Mesenchymal stem cell (in vitro differentiated cells and primary cell): ENCODE data around the gene TMEM267.

ENCODE experiments used
- DNase-seq: peaks from one replicate; pipeline ENCODE4 v3.0.0-alpha.2; 2013
- H2AFZ ChIP-seq: one replicate; pipeline ENCODE4 v1.6.1; 2013; ENCODE audit warnings: low read depth, mild to moderate bottlenecking, control low read depth, inconsistent platforms, low read length, moderate library complexity
- H2AK5ac ChIP-seq: 2 replicates; pipeline ENCODE4 v1.6.1; 2013; ENCODE audit warnings: low read length, moderate library complexity, mild to moderate bottlenecking, inconsistent platforms; ENCODE audit not compliant: severe bottlenecking
- H2BK120ac ChIP-seq: one replicate; pipeline ENCODE4 v1.6.1; 2013; ENCODE audit warnings: low read depth, mild to moderate bottlenecking, inconsistent platforms, low read length, moderate library complexity
- H2BK12ac ChIP-seq, 2 experiments: one replicate each; pipeline ENCODE4 v1.6.1; 2013; ENCODE audit warnings: inconsistent platforms in 2 of 2, low read length in 2 of 2, mild to moderate bottlenecking in 2 of 2, moderate library complexity in 2 of 2, control low read depth in 1 of 2
- H2BK15ac ChIP-seq: one replicate; pipeline ENCODE4 v1.6.1; 2013; ENCODE audit warnings: mild to moderate bottlenecking, low read depth, inconsistent platforms; ENCODE audit not compliant: poor library complexity, severe bottlenecking
- H2BK5ac ChIP-seq: 2 replicates; pipeline ENCODE4 v1.6.1; 2013; ENCODE audit warnings: low read depth, mild to moderate bottlenecking, low read length, control low read depth, inconsistent platforms; ENCODE audit not compliant: poor library complexity, severe bottlenecking
- H3K14ac ChIP-seq, 2 experiments: one replicate each; pipeline ENCODE4 v1.6.1; 2013; ENCODE audit warnings: inconsistent platforms in 2 of 2, low read length in 2 of 2, control low read depth in 1 of 2, mild to moderate bottlenecking in 1 of 2, moderate library complexity in 1 of 2
- H3K18ac ChIP-seq, 2 experiments: one replicate each; pipeline ENCODE4 v1.6.1; 2013; ENCODE audit warnings: inconsistent platforms in 2 of 2, low read length in 2 of 2, control low read depth in 1 of 2, low read depth in 1 of 2, mild to moderate bottlenecking in 1 of 2
- H3K23ac ChIP-seq, 2 experiments: one replicate each; pipeline ENCODE4 v1.6.1; 2013; ENCODE audit warnings: inconsistent platforms in 2 of 2, low read length in 2 of 2, mild to moderate bottlenecking in 2 of 2, moderate library complexity in 2 of 2, control low read depth in 1 of 2
- H3K27ac ChIP-seq: 2 replicates; pipeline ENCODE4 v1.5.1; 2013; ENCODE audit warnings: mild to moderate bottlenecking, moderate library complexity, low read length, control low read depth, inconsistent platforms; ENCODE audit not compliant: poor library complexity, severe bottlenecking
- H3K27me3 ChIP-seq, 2 experiments: 2 replicates each; pipeline versions ENCODE4 v1.6.1 to v1.7.0; 2013; ENCODE audit warnings: low read length in 2 of 2, mild to moderate bottlenecking in 2 of 2, moderate library complexity in 2 of 2, control low read depth in 1 of 2, inconsistent platforms in 1 of 2; ENCODE audit not compliant: control insufficient read depth in 1 of 2, insufficient read depth in 1 of 2
- H3K36me3 ChIP-seq, 2 experiments: 2 replicates each; pipeline versions ENCODE4 v1.6.1 to v1.7.0; 2013; ENCODE audit warnings: low read length in 2 of 2, control low read depth in 1 of 2, inconsistent platforms in 1 of 2, low read depth in 1 of 2, mild to moderate bottlenecking in 1 of 2; ENCODE audit not compliant: insufficient read depth in 2 of 2, control insufficient read depth in 1 of 2
- H3K4ac ChIP-seq, 2 experiments: one replicate each; pipeline ENCODE4 v1.6.1; 2013; ENCODE audit warnings: inconsistent platforms in 2 of 2, low read length in 2 of 2, mild to moderate bottlenecking in 2 of 2, moderate library complexity in 2 of 2, control low read depth in 1 of 2, low read depth in 1 of 2
- H3K4me1 ChIP-seq: 2 replicates; pipeline ENCODE4 v1.6.1; 2013; ENCODE audit warnings: low read depth, low read length, control low read depth; ENCODE audit not compliant: control insufficient read depth, insufficient read depth
- H3K4me2 ChIP-seq: 2 replicates; pipeline ENCODE4 v1.6.1; 2013; ENCODE audit warnings: low read length, mild to moderate bottlenecking, inconsistent platforms; ENCODE audit not compliant: poor library complexity, severe bottlenecking
- H3K4me3 ChIP-seq, 2 experiments: 2 replicates each; pipeline versions ENCODE4 v1.5.1 to v1.7.0; 2013; ENCODE audit warnings: low read length in 2 of 2, mild to moderate bottlenecking in 2 of 2, control low read depth in 1 of 2, low read depth in 1 of 2; ENCODE audit not compliant: insufficient read depth in 1 of 2
- H3K79me1 ChIP-seq: replicated peaks from 2 replicates; pipeline ENCODE4 v1.6.1; 2013; ENCODE audit warnings: mild to moderate bottlenecking, control low read depth, low read length, inconsistent platforms; ENCODE audit not compliant: poor library complexity, severe bottlenecking
- H3K9ac ChIP-seq: 2 replicates; pipeline ENCODE4 v1.7.0; 2013; ENCODE audit warnings: mild to moderate bottlenecking, low read length, moderate library complexity
- H3K9me3 ChIP-seq: 2 replicates; pipeline ENCODE4 v1.7.0; 2013; ENCODE audit warnings: mild to moderate bottlenecking, low read length; ENCODE audit not compliant: control insufficient read depth
- H4K8ac ChIP-seq: one replicate; pipeline ENCODE4 v1.6.1; 2013; ENCODE audit warnings: inconsistent platforms, mild to moderate bottlenecking, low read length, moderate library complexity
- H4K91ac ChIP-seq: one replicate; pipeline ENCODE4 v1.6.1; 2013; ENCODE audit warnings: mild to moderate bottlenecking, low read length, inconsistent platforms
- WGBS: methylation state at CpG from one replicate; pipeline ENCODE4 v1.1.7; 2013; ENCODE audit warnings: mixed read lengths; 5-methylcytosine and 5-hydroxymethylcytosine counted together

The TMEM267 gene

GRCh38 chr5:43515678-43516048 is 32.0 kb upstream of the TMEM267 start:
- no peak overlapping the region for H3K23ac ChIP-seq
- 57% methylated on average over 1 of the region's 1 CpG for WGBS

GRCh38 chr5:43514816-43515677 is 31.4 kb upstream of the TMEM267 start, which contains the start of gene C5orf34:
Gene C5orf34 (minus strand): TSS chr5:43515148. CDS start chr5:43509339, 5,809 bp downstream.
- peak within 1 kb of the TSS; percentile 23 for H2AFZ ChIP-seq
- H4K91ac ChIP-seq = no peak within 1 kb of the TSS
- H3K14ac ChIP-seq = peak within 1 kb of the TSS in 1 of 2 experiments; percentile 58
- H4K8ac ChIP-seq = peak within 1 kb of the TSS; percentile 27
- no peaks in the 10 kb centered on the region for H3K36me3 ChIP-seq
- H3K79me1 ChIP-seq = peaks cover 7% of the 10 kb centered on the region
- no peak within 1 kb of the TSS for H2BK15ac ChIP-seq
- no peak within 1 kb of the TSS for H2BK12ac ChIP-seq
- peak within 1 kb of the TSS; percentile 83 for H2BK5ac ChIP-seq
- H3K4me2 ChIP-seq = peak within 1 kb of the TSS; percentile 97
- peak within 1 kb of the TSS; percentile 99 for H3K9ac ChIP-seq
- H3K4me1 ChIP-seq = no peaks in the 10 kb centered on the region
- H3K27me3 ChIP-seq = no peaks in the 10 kb centered on the region
- peak within 1 kb of the TSS; percentile 19 for H2BK120ac ChIP-seq
- no peak within 1 kb of the TSS for H3K23ac ChIP-seq
- H3K18ac ChIP-seq = peak within 1 kb of the TSS in 1 of 2 experiments; percentile 84
- under 1% methylated on average over 31 of the region's 35 CpGs for WGBS
- peak within 1 kb of the TSS; percentile 93 for H3K27ac ChIP-seq
- H3K9me3 ChIP-seq = no peaks in the 10 kb centered on the region
- H2AK5ac ChIP-seq = peak within 1 kb of the TSS; percentile 87
- peak; percentile 96 for DNase-seq
- peak within 1 kb of the TSS; percentile 65 to 92 for H3K4me3 ChIP-seq
- peak within 1 kb of the TSS in 1 of 2 experiments; percentile 43 for H3K4ac ChIP-seq

More at GRCh38 chr5:43515678-43516048, 32.0 kb upstream of the TMEM267 start:
- no peak overlapping the region for H2BK12ac ChIP-seq
- H4K8ac ChIP-seq = no peak overlapping the region
- no peak overlapping the region for H2AK5ac ChIP-seq
- H3K4ac ChIP-seq = peak overlapping the region in 1 of 2 experiments; percentile 43
- H2BK5ac ChIP-seq = no peak overlapping the region
- no peak overlapping the region for H3K14ac ChIP-seq
- no peaks in the 10 kb centered on the region for H3K36me3 ChIP-seq
- H3K4me1 ChIP-seq = no peaks in the 10 kb centered on the region
- no peak overlapping the region for H3K27ac ChIP-seq
- H4K91ac ChIP-seq = no peak overlapping the region
- DNase-seq = no peak
- H3K27me3 ChIP-seq = no peaks in the 10 kb centered on the region
- H3K18ac ChIP-seq = peak overlapping the region in 1 of 2 experiments; percentile 7
- H2BK120ac ChIP-seq = no peak overlapping the region
- peak overlapping the region; percentile 4 for H3K4me2 ChIP-seq
- no peaks in the 10 kb centered on the region for H3K9me3 ChIP-seq
- no peak overlapping the region for H2AFZ ChIP-seq
- H2BK15ac ChIP-seq = no peak overlapping the region
- H3K79me1 ChIP-seq = peaks cover 7% of the 10 kb centered on the region
- peak overlapping the region in 1 of 2 experiments; percentile 92 for H3K4me3 ChIP-seq
- H3K9ac ChIP-seq = peak overlapping the region; percentile 99

GRCh38 chr5:43514471-43514815 is 30.8 kb upstream of the TMEM267 start:
- Histone ChIP-seq H3K4me2 (peak overlapping the region; percentile 97), H3K4me3 (peak overlapping the region; percentile 65 to 92), H3K9me3 (no peaks in the 10 kb centered on the region), H3K36me3 (no peaks in the 10 kb centered on the region), H3K18ac (peak overlapping the region in 1 of 2 experiments; percentile 70), H3K23ac (no peak overlapping the region), H3K4me1 (no peaks in the 10 kb centered on the region), H3K27me3 (no peaks in the 10 kb centered on the region), H3K27ac (peak overlapping the region; percentile 79), H3K79me1 (peaks cover 7% of the 10 kb centered on the region), H4K91ac (no peak overlapping the region), H3K4ac (no peak overlapping the region), H2BK120ac (no peak overlapping the region), H2AK5ac (no peak overlapping the region), H2BK5ac (no peak overlapping the region), H3K14ac (no peak overlapping the region), H2BK15ac (no peak overlapping the region), H4K8ac (no peak overlapping the region), H2BK12ac (no peak overlapping the region), H3K9ac (peak overlapping the region; percentile 99), H2AFZ (no peak overlapping the region)
- peak; percentile 85 for DNase-seq
- WGBS = 0% methylated on average over 6 of the region's 6 CpGs

- H2BK5ac ChIP-seq = no peak overlapping the region
- no peak overlapping the region for H2BK120ac ChIP-seq
- H3K4ac ChIP-seq = no peak overlapping the region
- peak overlapping the region; percentile 99 for H3K9ac ChIP-seq
- H4K8ac ChIP-seq = no peak overlapping the region
- no peak overlapping the region for H2BK12ac ChIP-seq
- H3K14ac ChIP-seq = no peak overlapping the region
- no peak overlapping the region for H2AFZ ChIP-seq
- WGBS = 10% methylated on average over 2 of the region's 4 CpGs
- no peaks in the 10 kb centered on the region for H3K4me1 ChIP-seq
- no peak overlapping the region for H4K91ac ChIP-seq
- H3K4me2 ChIP-seq = peak overlapping the region; percentile 35
- peaks cover 7% of the 10 kb centered on the region for H3K79me1 ChIP-seq
- peak; percentile 37 for DNase-seq
- no peak overlapping the region for H3K23ac ChIP-seq
- no peak overlapping the region for H3K18ac ChIP-seq
- H3K9me3 ChIP-seq = no peaks in the 10 kb centered on the region
- no peak overlapping the region for H3K27ac ChIP-seq
- H2AK5ac ChIP-seq = no peak overlapping the region
- peak overlapping the region in 1 of 2 experiments; percentile 92 for H3K4me3 ChIP-seq
- H2BK15ac ChIP-seq = no peak overlapping the region
- H3K36me3 ChIP-seq = peaks cover 0 to under 1% of the 10 kb centered on the region in 2 experiments
- no peaks in the 10 kb centered on the region for H3K27me3 ChIP-seq
Measured at GRCh38 chr5:43514025-43514424, 30.4 kb upstream of the TMEM267 start.
